H54 (cell line): Measurements from ENCODE around the gene MGAT3.

Experiments used
- DNase-seq: peaks from one replicate; pipeline ENCODE4 v3.0.0; 2011; ENCODE audit warnings: low spot score, mixed read lengths; ENCODE audit not compliant: insufficient read length
- FAIRE-seq: peaks from 3 replicates; lab custom pipeline; 2011; peaks lifted over from hg19 to GRCh38; lab: Jason Lieb, UNC
- POLR2A ChIP-seq: IDR thresholded peaks from 2 replicates; pipeline ENCODE4 v1.6.1; 2011; ENCODE audit warnings: low read depth, mild to moderate bottlenecking, low read length

The MGAT3 gene

DNA sequence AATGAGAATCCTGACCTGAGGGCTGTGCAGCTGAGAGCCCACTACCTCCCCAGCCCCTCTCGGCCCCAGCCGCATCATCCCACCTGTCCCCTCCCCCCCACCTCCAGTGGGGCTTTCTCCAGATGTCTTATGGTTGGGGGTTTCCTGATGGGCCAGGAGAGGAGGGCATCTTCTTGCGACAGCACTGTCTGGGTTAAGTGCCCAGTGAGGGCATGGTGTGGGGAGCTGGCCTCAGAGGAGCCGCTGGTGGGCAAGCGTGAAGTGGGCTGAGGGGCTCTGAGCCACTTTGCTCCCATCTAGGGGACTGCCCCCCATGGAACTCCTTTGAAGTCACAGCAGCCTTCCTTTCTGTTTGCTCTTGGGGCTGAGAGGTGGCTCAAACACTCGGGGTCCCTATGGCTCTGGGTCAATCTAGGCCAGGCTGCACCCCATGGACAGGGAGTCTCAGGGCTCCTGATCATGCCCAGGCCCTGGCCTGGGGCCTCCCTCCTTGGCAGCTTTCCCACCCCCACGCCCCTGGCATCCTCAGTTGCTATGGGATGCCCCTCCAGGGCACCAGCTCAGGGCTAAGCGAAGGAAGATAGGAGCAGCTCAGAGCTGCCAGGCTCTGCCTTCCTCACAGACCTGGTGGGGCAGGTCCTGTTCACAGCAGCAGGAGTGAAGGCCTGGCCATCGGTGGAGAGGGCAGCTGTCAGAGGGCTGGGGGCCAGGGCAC, 34.3 kb downstream of the MGAT3 start:
- no peak for FAIRE-seq
- no peak for DNase-seq
- TF ChIP-seq POLR2A = no peak

- no peak for TF ChIP-seq POLR2A
- no peak for DNase-seq
- FAIRE-seq = no peak
These were observed 34.9 kb downstream of the MGAT3 start for GRCh38 chr22:39491696-39492095.

GRCh38 chr22:39492186-39492585, 35.4 kb downstream of the MGAT3 start:
- FAIRE-seq = no peak
- no peak for TF ChIP-seq POLR2A
- DNase-seq = no peak

GRCh38 chr22:39493759-39494158, 36.9 kb downstream of the MGAT3 start:
- FAIRE-seq (no peak), DNase-seq (peak; percentile 67)
- no peak for TF ChIP-seq POLR2A

- no peak for TF ChIP-seq POLR2A
- FAIRE-seq = no peak
These were observed 37.8 kb downstream of the MGAT3 start for GRCh38 chr22:39494471-39495120.

GRCh38 chr22:39496131-39496838, 39.5 kb downstream of the MGAT3 start:
- no peak for TF ChIP-seq POLR2A
- DNase-seq = peak; percentile 39
- FAIRE-seq = no peak

More at GRCh38 chr22:39494471-39495120, 37.8 kb downstream of the MGAT3 start:
- no peak for DNase-seq

GRCh38 chr22:39497429-39497828, 40.6 kb downstream of the MGAT3 start:
- DNase-seq = no peak
- no peak for TF ChIP-seq POLR2A
- FAIRE-seq = no peak

DNA sequence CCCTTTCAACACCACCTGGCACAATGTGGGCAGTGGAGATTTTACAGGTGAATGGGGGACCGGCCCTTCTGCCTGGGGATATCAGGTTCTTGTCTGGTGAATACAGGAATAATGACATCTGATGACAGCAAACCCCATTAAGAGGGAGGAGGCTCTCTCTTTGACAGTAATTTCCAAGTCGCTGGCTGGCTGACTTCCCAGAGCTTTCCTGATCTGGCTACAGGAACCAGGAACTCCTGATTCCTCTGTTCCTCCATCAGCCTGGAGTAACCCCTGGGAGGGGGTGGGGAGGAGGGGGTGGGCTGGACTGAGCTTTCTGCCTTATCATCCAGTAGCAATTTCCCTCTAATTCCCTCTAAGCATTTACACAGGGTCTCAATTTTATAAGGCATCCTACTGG, 41.6 kb downstream of the MGAT3 start:
- FAIRE-seq (no peak), DNase-seq (no peak)
- no peak for TF ChIP-seq POLR2A

DNA sequence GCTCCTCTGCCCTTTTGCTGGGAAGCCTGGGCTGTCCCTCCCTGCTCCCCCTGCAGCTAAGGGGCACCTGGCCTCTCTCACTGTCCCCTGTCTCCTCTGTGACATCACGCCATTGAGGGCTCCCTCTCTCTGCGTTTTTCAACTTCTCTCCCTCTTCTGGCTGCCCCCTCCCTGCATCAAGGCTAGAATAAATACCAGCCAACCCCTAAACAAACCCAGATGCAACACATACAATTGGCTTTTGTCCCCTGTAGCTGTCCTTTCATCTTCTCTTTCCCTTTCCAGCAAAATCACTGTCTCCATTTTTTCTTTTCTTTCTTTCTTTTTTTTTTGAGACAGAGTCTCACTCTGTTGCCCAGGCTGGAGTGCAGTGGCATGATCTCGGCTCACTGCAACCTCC, 42.0 kb downstream of the MGAT3 start:
- no peak for FAIRE-seq
- no peak for DNase-seq
- no peak for TF ChIP-seq POLR2A

DNA sequence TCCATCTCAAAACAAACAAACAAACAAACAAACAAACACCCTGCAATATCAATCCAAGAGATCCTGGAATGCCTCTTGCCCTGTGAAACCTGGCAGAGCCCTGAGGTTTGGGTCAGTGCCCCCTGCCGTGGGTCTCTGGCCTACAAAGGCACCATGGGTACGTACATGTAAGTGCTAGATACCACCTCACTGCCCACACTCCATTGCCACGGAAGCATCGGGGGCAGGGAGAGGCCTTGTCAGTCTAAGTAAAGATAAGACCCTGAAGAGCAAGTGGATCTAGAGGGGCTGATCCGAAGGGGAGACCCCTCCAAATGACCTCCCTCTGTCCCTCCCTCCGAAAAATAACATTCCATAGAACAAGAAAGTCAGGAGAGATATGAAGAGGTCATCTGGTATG, 43.3 kb downstream of the MGAT3 start:
- no peak for FAIRE-seq
- no peak for DNase-seq
- no peak for TF ChIP-seq POLR2A

DNA sequence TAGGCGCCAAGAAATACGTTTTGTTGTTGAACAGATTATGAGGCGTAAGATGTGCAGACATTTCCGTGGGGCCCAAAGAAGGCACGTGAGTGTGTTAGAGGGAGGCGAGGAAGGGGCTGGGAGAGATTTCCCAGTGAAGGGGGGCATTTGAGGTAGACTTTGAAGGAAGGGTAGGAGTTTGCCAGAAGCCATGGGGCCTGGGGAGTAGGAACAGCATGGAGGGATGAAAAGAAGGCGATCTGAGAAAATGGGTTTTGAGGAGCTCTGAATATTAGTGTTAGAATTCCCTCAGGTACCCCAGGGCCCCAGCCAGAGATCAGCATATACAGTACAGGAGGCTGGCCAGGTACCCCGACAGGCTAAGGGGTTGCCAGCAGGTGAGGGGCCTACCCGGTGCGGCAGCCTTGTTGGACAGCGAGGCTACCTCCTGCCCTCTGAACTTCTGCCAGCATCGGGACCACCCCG, 44.9 kb downstream of the MGAT3 start:
- no peak for FAIRE-seq
- no peak for TF ChIP-seq POLR2A
- DNase-seq = no peak

DNA sequence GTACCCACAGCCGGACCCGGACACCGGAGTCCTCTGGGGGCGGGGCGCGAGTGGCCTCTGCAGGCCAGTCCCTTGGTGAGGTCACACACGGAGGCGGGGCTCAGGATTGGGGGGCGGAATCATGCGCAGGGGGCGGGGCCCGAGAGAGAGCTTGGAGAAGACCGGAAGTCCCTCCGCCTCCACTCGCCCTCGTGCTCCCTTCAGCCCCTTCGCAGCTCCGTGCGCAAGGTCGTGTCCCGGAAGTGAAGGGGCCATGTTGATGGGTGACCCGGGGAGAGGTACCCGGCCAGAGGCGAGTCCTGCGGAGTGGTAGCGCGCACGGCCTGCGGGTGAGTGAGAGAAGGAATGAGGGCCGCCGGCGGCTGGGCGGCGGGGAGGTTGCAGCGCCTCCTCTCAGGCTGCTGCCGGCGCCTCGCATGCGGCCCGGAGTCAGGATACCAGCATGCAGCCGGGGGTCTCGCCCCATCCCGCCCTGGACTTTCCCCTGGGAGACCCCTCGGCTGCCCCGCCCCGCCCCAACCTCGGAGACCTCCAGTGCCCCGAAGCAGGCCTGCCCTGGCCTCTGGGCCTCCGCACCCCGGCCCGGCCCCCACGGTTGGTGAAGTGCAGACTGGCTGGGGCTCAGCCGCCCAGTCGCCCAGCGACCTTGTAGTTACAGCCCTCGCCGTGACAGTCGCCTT, 45.4 kb downstream of the MGAT3 start, which contains the start of gene MIEF1:
TSS of gene MIEF1 (plus strand) at position 182 of the 680 bp plus-strand sequence. CDS start 9,005 bp downstream, outside the sequence.
- peak; percentile 23; the same call in 1 of the 2 replicates for TF ChIP-seq POLR2A
- peak; percentile 74 for FAIRE-seq
- peak; percentile 88 for DNase-seq

- TF ChIP-seq POLR2A = no peak
- FAIRE-seq = no peak
- DNase-seq = no peak
These were observed 46.1 kb downstream of the MGAT3 start for GRCh38 chr22:39502789-39503409.
